ENCODE results near the gene GNB3. TPM values are rescaled to one million over a fixed set of nuclear protein-coding genes. Genes with fewer than 3 reads are reported as not detected.

GNB3 gene
- polyA plus RNA-seq, 2 of the 4 experiments (the other 2 are of a cell fraction): 0.94 to 2.7 TPM

- FAIRE-seq (no peak), ATAC-seq (no peak), DNase-seq (ENCODE audit: low read depth in 1 of 2, low spot score in 1 of 2) (no peak)
- no peak overlapping the region for H3K27ac ChIP-seq
- CTCF ChIA-PET: interaction anchor here (1.3 to 29.8 kb wide), 11 partner anchors 11 to 88 kb away, joined by 3 to 306 read pairs (median 47); partner anchors contain the start of genes CD4, CDCA3, GNB3 and MLF2
- 78% methylated on average over 12 of the region's 12 CpGs for WGBS (ENCODE audit: missing lambda C conversion rate)
- TF ChIP-seq RNF2 (IDR thresholded peaks at IDR 0.05; ENCODE audit: borderline replicate concordance, low read depth): no peak
- TF ChIP-seq ATOH8 (CRISPR knock-in tag; IDR thresholded peaks at IDR 0.05; ENCODE audit: low read depth): no peak
- TF ChIP-seq MAX (IDR thresholded peaks at IDR 0.05): no peak
- no peak for TF ChIP-seq CTCF (IDR thresholded peaks at IDR 0.05)
- no peak for TF ChIP-seq RCOR1 (IDR thresholded peaks at IDR 0.05; ENCODE audit: low read depth, low read length)
- TF ChIP-seq HES2 (IDR thresholded peaks at IDR 0.05): no peak
- no peak for TF ChIP-seq HOXB13 (CRISPR knock-in tag; IDR thresholded peaks at IDR 0.05; ENCODE audit: low read depth)
- no peak for TF ChIP-seq CBX2 (IDR thresholded peaks at IDR 0.05; ENCODE audit: borderline replicate concordance, low read depth)
- TF ChIP-seq HOXA7 (CRISPR knock-in tag; IDR thresholded peaks at IDR 0.05): no peak
- TF ChIP-seq CBX8 (IDR thresholded peaks at IDR 0.05): no peak
- TF ChIP-seq NPAS2 (CRISPR knock-in tag; IDR thresholded peaks at IDR 0.05; ENCODE audit: borderline replicate concordance): no peak
- TF ChIP-seq FOXS1 (CRISPR knock-in tag; IDR thresholded peaks at IDR 0.05): no peak
- TF ChIP-seq CHD2 (IDR thresholded peaks at IDR 0.05; ENCODE audit: low read length, partially characterized antibody): no peak
- no peak for TF ChIP-seq PHF8 (IDR thresholded peaks at IDR 0.05; ENCODE audit: borderline replicate concordance, low read depth)
- no peak for TF ChIP-seq ELK1 (IDR thresholded peaks at IDR 0.05; ENCODE audit: low read depth, low read length)
- no peak for TF ChIP-seq BHLHE40 (IDR thresholded peaks at IDR 0.05; ENCODE audit: low read depth, low read length)
- TF ChIP-seq ZNF302 (CRISPR knock-in tag; IDR thresholded peaks at IDR 0.05): no peak
- no peak for TF ChIP-seq NR3C1 (IDR thresholded peaks at IDR 0.05)
- TF ChIP-seq TFCP2L1 (CRISPR knock-in tag; IDR thresholded peaks at IDR 0.05): no peak
- no peak for TF ChIP-seq ZFP36 (IDR thresholded peaks at IDR 0.05; ENCODE audit: borderline replicate concordance, partially characterized antibody)
- no peak overlapping the region for H3K4me2 ChIP-seq
- H3K4me3 ChIP-seq: no peak overlapping the region
- H3K4me1 ChIP-seq: peaks cover 26% of the 10 kb centered on the region
- POLR2A ChIA-PET: interaction anchor here (1.4 kb wide), 1 partner anchor 70 kb away, joined by 4 read pairs; the partner anchor contains the start of gene MLF2
- H3K9me3 ChIP-seq: no peaks in the 10 kb centered on the region
Observed at GRCh38 chr12:6823182-6824084, 17.3 kb upstream of the GNB3 start.
